HepG2 (cell line): ENCODE data around the gene SLC17A9. TPM values are rescaled to one million over a fixed set of nuclear protein-coding genes. Genes with fewer than 3 reads are reported as not detected.

Experiments
- ARNT ChIP-seq: fragments of 450-650 bp; IDR thresholded peaks from 2 replicates; pipeline ENCODE4 v1.6.1; 2017
- BHLHE40 ChIP-seq: IDR thresholded peaks from 2 replicates; pipeline ENCODE4 v1.6.1; 2011; ENCODE audit warnings: low read length, improper control_type of control experiment
- HMG20A ChIP-seq: IDR thresholded peaks from 2 replicates; pipeline ENCODE4 v1.6.1; 2016; ENCODE audit warnings: borderline replicate concordance
- HNF4G ChIP-seq, 2 experiments: sonication (generic) in 1 of 2; formaldehyde crosslinking in 1 of 2; IDR thresholded peaks; 2 replicates each; pipeline versions ENCODE4 v1.4.0 to v1.6.1; 2011 to 2020; ENCODE audit warnings: borderline replicate concordance in 2 of 2, low read depth in 2 of 2, mild to moderate bottlenecking in 2 of 2, low read length in 1 of 2, missing genetic modification reagents in 1 of 2, moderate library complexity in 1 of 2
- HOXA3 ChIP-seq: sonication (generic); formaldehyde crosslinking; IDR thresholded peaks from 2 replicates; pipeline ENCODE4 v1.5.0; 2020; ENCODE audit warnings: missing genetic modification reagents
- LBX2 ChIP-seq: sonication (generic); formaldehyde crosslinking; IDR thresholded peaks from 2 replicates; pipeline ENCODE4 v1.5.0; 2020; ENCODE audit warnings: missing genetic modification reagents, mild to moderate bottlenecking, borderline replicate concordance
- MED8 ChIP-seq: sonication (generic); formaldehyde crosslinking; IDR thresholded peaks from 2 replicates; pipeline ENCODE4 v1.8.1; 2023; ENCODE audit warnings: mild to moderate bottlenecking, missing genetic modification reagents; ENCODE audit not compliant: insufficient replicate concordance
- MZF1 ChIP-seq: sonication (generic); formaldehyde crosslinking; IDR thresholded peaks from 2 replicates; pipeline ENCODE4 v1.8.1; 2023; ENCODE audit warnings: mild to moderate bottlenecking, missing genetic modification reagents, borderline replicate concordance
- NBN ChIP-seq: fragments of 450-650 bp; conservative IDR thresholded peaks from 2 replicates; pipeline ENCODE4 v1.6.1; 2017
- ONECUT2 ChIP-seq: sonication (generic); formaldehyde crosslinking; IDR thresholded peaks from 2 replicates; pipeline ENCODE4 v1.4.0; 2020; ENCODE audit warnings: missing genetic modification reagents
- PAWR ChIP-seq: sonication (generic); formaldehyde crosslinking; IDR thresholded peaks from 2 replicates; pipeline ENCODE4 v1.4.0; 2020; ENCODE audit warnings: missing genetic modification reagents, mild to moderate bottlenecking, borderline replicate concordance
- SNAPC2 ChIP-seq: sonication (generic); formaldehyde crosslinking; IDR thresholded peaks from 2 replicates; pipeline ENCODE4 v1.8.1; 2022; ENCODE audit warnings: mild to moderate bottlenecking, missing genetic modification reagents
- SP2 ChIP-seq: sonication (generic); formaldehyde crosslinking; IDR thresholded peaks from 2 replicates; pipeline ENCODE4 v1.5.1; 2020; ENCODE audit warnings: mild to moderate bottlenecking, missing genetic modification reagents
- TAF1 ChIP-seq: sonication (generic); formaldehyde crosslinking; IDR thresholded peaks from 2 replicates; pipeline ENCODE4 v1.4.0; 2020; ENCODE audit warnings: missing genetic modification reagents
- TSC22D2 ChIP-seq: sonication (generic); formaldehyde crosslinking; IDR thresholded peaks from 2 replicates; pipeline ENCODE4 v1.5.1; 2020; ENCODE audit warnings: missing genetic modification reagents, mild to moderate bottlenecking, borderline replicate concordance
- ZNF180 ChIP-seq: sonication (generic); formaldehyde crosslinking; IDR thresholded peaks from 2 replicates; pipeline ENCODE4 v1.4.0; 2020; ENCODE audit warnings: low read depth, missing genetic modification reagents, borderline replicate concordance
- ZNF318 ChIP-seq: sonication (generic); formaldehyde crosslinking; IDR thresholded peaks from 2 replicates; pipeline ENCODE4 v1.4.0; 2020; ENCODE audit warnings: mild to moderate bottlenecking, missing genetic modification reagents
- ZNF432 ChIP-seq: sonication (generic); formaldehyde crosslinking; IDR thresholded peaks from 2 replicates; pipeline ENCODE4 v1.5.0; 2020; ENCODE audit warnings: missing genetic modification reagents, mild to moderate bottlenecking, borderline replicate concordance
- ZNF569 ChIP-seq: sonication (generic); formaldehyde crosslinking; IDR thresholded peaks from 2 replicates; pipeline ENCODE4 v1.5.0; 2020; ENCODE audit warnings: mild to moderate bottlenecking, missing genetic modification reagents, moderate library complexity, borderline replicate concordance
- ZNF572 ChIP-seq: sonication (generic); formaldehyde crosslinking; IDR thresholded peaks from 2 replicates; pipeline ENCODE4 v1.5.1; 2020; ENCODE audit warnings: mild to moderate bottlenecking, missing genetic modification reagents
- ZNF703 ChIP-seq: sonication (generic); formaldehyde crosslinking; IDR thresholded peaks from 2 replicates; pipeline ENCODE4 v1.5.1; 2020; ENCODE audit warnings: missing genetic modification reagents, mild to moderate bottlenecking, moderate library complexity, borderline replicate concordance
- ZSCAN31 ChIP-seq: sonication (generic); formaldehyde crosslinking; IDR thresholded peaks from 2 replicates; pipeline ENCODE4 v1.5.0; 2020; ENCODE audit warnings: low read depth, mild to moderate bottlenecking, missing genetic modification reagents
- polyA plus RNA-seq, 8 experiments: library from polyadenylated mRNA; depleted of rRNA in 3 of 8; stranded (reverse) in 7 of 8; unstranded in 1 of 8; fragments of >200 nt; fragmentation: Illumina TruSeq in 4 of 8; extraction: Trizol in 4 of 8; gene quantifications; 2 replicates each; pipeline versions ENCODE4 v1.2.1 to v1.2.3, GENCODE V29; 2011 to 2016; ENCODE audit warnings: low read depth in 4 of 8, missing spikeins in 1 of 8, mixed read lengths in 1 of 8; ENCODE audit not compliant: insufficient read depth in 1 of 8
- total RNA-seq, 5 experiments: library from RNA; depleted of rRNA; stranded (reverse); fragments of >200 nt; fragmentation: Illumina TruSeq; extraction: Trizol; gene quantifications; 2 replicates each; pipeline ENCODE4 v1.2.3, GENCODE V29; 2016; ENCODE audit warnings: low read depth in 1 of 5

The SLC17A9 gene
- total and polyA plus RNA-seq, 2 of the 13 experiments (the other 11 are each of a cell fraction or from before 2014, with no cell fraction given) = 110 to 191 TPM

GRCh38 chr20:62916703-62917476, 35.6 kb upstream of the SLC17A9 start (continued):
- TF ChIP-seq HMG20A (CRISPR knock-in tag) (peak; percentile 93), ZNF432 (CRISPR knock-in tag) (no peak), SNAPC2 (peak; percentile 94), ZSCAN31 (CRISPR knock-in tag) (peak; percentile 81; the same call in 1 of the 2 replicates), ARNT (no peak), BHLHE40 (peak; percentile 58; the same call in 1 of the 2 replicates), ZNF318 (CRISPR knock-in tag) (peak; percentile 84; the same call in 1 of the 2 replicates), ZNF569 (CRISPR knock-in tag) (0 out of 2 replicates have a peak, but pooled peaks have one; percentile 36), MZF1 (CRISPR knock-in tag) (no peak), SP2 (no peak), LBX2 (CRISPR knock-in tag) (no peak), ONECUT2 (CRISPR knock-in tag) (0 out of 2 replicates have a peak, but pooled peaks have one; percentile 44), TAF1 (CRISPR knock-in tag) (no peak), HNF4G (IDR thresholded peaks at IDR 0.05; ENCODE audit: borderline replicate concordance, low read depth, low read length) (peak; percentile 94), HNF4G (CRISPR knock-in tag; IDR thresholded peaks at IDR 0.05; ENCODE audit: borderline replicate concordance, low read depth) (peak; percentile 99), HOXA3 (CRISPR knock-in tag) (peak; percentile 94), ZNF572 (CRISPR knock-in tag) (no peak), PAWR (CRISPR knock-in tag) (no peak), NBN (no peak), MED8 (peak; percentile 63), ZNF703 (peak; percentile 84), ZNF180 (CRISPR knock-in tag) (no peak), TSC22D2 (CRISPR knock-in tag) (peak; percentile 44; the same call in 1 of the 2 replicates)
